ENCODE measurements around the gene ATAD3C.
"Not testable (repeated sequence)": the region's sequence is repeated elsewhere in the genome, so short reads cannot be mapped to it uniquely, and the experiment has no call there.

GRCh38 chr1:1505801-1506200, 56.3 kb downstream of the ATAD3C start:
- TF ChIP-seq EZH2 (IDR thresholded peaks at IDR 0.05; ENCODE audit: insufficient read depth, poor library complexity, severe bottlenecking); EZH2phosphoT487 (IDR thresholded peaks at IDR 0.05; ENCODE audit: insufficient read depth, low read depth): not testable (repeated sequence)

Data from GM23248 (cell line).